GM18861 (cell line): ENCODE measurements around the gene CCDC185.

Experiments
- ATAC-seq: cut with Tn5 transposase; IDR thresholded peaks from one replicate; pipeline ENCODE4 v1.9.1; 2021; ENCODE audit not compliant: unreplicated experiment

The CCDC185 gene

GRCh38 chr1:223429313-223429731, 36.1 kb downstream of the CCDC185 start:
- ATAC-seq, result no peak

DNA sequence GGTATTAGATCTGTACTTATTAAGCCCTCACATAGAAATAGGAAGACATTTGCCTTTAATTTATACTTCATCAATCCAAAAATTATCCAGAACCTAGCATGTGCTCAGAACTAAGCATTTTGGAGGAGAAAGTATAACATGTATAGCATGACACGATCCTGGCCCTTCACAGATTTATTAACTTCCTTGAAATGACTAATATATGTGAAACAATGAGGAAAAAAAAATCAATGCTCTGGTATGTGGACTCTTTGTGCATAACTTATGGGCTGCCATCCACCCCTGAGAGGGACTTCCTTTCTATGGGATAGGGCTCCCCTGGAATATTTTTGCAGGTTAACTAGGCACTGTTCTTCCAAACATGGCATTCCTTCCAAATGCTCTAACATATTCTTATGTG, 36.6 kb downstream of the CCDC185 start:
- no peak for ATAC-seq

DNA sequence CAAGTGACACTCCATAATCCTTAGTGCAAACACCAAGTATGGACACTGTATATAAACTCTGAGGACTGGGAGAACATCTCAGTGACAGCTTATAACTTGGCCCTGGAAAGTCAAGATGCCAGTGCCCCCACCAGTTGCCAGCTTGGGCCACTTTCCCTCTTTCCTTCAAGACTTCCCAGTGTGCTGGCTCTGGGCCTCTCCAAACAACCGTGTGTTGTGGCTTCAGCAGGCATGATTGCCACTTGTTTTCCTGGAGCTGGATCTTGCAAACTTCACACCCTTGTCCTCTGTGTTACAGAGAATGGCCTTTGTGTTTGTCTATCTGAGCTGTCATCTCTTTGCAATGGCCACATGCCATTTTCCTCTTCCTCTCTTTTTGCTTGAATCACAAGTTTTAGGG, 37.0 kb downstream of the CCDC185 start:
- ATAC-seq, result no peak

DNA sequence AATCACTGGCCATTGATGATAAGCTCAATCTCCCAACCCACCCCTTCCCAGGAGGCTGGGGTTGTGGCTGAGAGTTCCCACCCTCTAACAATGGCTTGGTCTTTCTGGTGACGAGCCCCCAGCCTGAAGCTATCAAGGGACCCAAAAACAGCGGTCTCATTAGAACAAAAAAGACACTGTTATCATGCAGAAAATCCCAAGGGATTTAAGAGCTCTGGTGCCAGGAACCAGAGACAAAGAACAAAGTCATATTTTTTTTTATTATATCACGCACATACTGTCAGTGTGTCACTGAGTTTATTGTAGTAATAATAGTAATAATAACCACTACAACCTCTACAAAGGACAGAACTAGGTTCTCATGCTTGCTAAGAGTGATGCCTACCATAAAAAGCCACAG, 43.9 kb downstream of the CCDC185 start:
- ATAC-seq, result no peak

GRCh38 chr1:223443397-223443796, 50.2 kb downstream of the CCDC185 start:
- ATAC-seq, result no peak

DNA sequence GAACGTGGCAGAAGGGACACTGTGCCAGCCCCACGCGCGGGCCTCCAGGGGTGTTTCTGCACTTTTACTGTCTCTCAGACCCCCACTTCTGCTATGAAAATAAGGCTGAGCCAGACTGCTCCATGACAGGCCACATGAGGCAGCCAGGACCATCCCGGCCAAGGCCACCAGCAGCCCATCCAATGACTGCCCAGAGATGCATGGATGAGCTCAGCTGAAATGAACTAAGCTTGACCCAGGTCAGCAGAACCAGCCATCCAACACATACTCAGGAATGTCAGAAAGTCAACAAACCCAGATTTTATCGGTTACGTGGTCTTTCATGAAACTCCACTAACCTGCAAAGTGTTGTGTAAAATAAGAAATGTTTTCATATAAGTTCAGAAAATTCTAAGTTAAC, 51.2 kb downstream of the CCDC185 start:
- no peak for ATAC-seq
